Spleen (tissue), 11 donors: ENCODE results near the gene MED9. TPM values are rescaled to one million over a fixed set of nuclear protein-coding genes. Genes with fewer than 3 reads are reported as not detected.

Experiments used
- DNase-seq: peaks from one replicate; pipeline ENCODE4 v3.0.0-alpha.2; 2020
- H3K27ac ChIP-seq, 8 donors: fragments of 200-600 bp; sonication (generic) in 7 of 8; 1 replicate in 4 of 8; 2 replicates in 4 of 8; pipeline versions ENCODE4 v1.5.0 to v1.8.0; 2016 to 2021; ENCODE audit warnings: inconsistent platforms in 4 of 8, mild to moderate bottlenecking in 4 of 8, moderate library complexity in 1 of 8
- H3K27me3 ChIP-seq, 7 donors: fragments of 200-600 bp; sonication (generic) in 6 of 7; replicated peaks in 1 of 7; 1 replicate in 4 of 7; 2 replicates in 3 of 7; pipeline versions ENCODE4 v1.5.0 to v1.8.0; 2016 to 2021; ENCODE audit warnings: inconsistent platforms in 3 of 7, mild to moderate bottlenecking in 1 of 7
- H3K36me3 ChIP-seq, 6 donors: fragments of 200-600 bp; sonication (generic) in 5 of 6; 1 replicate in 4 of 6; 2 replicates in 2 of 6; pipeline versions ENCODE4 v1.5.0 to v1.8.0; 2016 to 2021; ENCODE audit warnings: inconsistent platforms in 2 of 6
- H3K4me1 ChIP-seq, 6 donors: fragments of 200-600 bp; sonication (generic) in 5 of 6; 1 replicate in 3 of 6; 2 replicates in 3 of 6; pipeline versions ENCODE4 v1.5.0 to v1.8.0; 2016 to 2021; ENCODE audit warnings: inconsistent platforms in 3 of 6
- H3K4me3 ChIP-seq, 8 donors: fragments of 200-600 bp; sonication (generic) in 7 of 8; 1 replicate in 4 of 8; 2 replicates in 4 of 8; pipeline versions ENCODE4 v1.5.0 to v1.8.0; 2016 to 2021; ENCODE audit warnings: inconsistent platforms in 4 of 8, mild to moderate bottlenecking in 4 of 8, moderate library complexity in 2 of 8
- H3K9me3 ChIP-seq, 8 donors: fragments of 200-600 bp; sonication (generic) in 7 of 8; 1 replicate in 4 of 8; 2 replicates in 4 of 8; pipeline versions ENCODE4 v1.5.0 to v1.8.0; 2016 to 2021; ENCODE audit warnings: inconsistent platforms in 4 of 8
- CTCF ChIP-seq, 11 experiments: fragments of 200-600 bp in 7 of 11; fragments of 450-650 bp in 4 of 11; sonication (generic) in 4 of 11; IDR thresholded peaks in 8 of 11; conservative IDR thresholded peaks in 3 of 11; 1 replicate in 7 of 11; 2 replicates in 4 of 11; pipeline versions ENCODE4 v1.4.0 to v1.8.0; 2016 to 2021; ENCODE audit warnings: antibody characterized with exemption in 11 of 11, inconsistent platforms in 4 of 11, mild to moderate bottlenecking in 1 of 11
- POLR2A ChIP-seq, 3 donors: fragments of 450-650 bp; IDR thresholded peaks; one replicate each; pipeline ENCODE4 v1.5.1; 2017; ENCODE audit warnings: antibody characterized with exemption in 3 of 3, mild to moderate bottlenecking in 1 of 3
- POLR2AphosphoS5 ChIP-seq, 3 donors: sonication (generic); formaldehyde crosslinking; IDR thresholded peaks; one replicate each; pipeline ENCODE4 v1.5.1; 2017; ENCODE audit warnings: antibody characterized with exemption in 3 of 3
- WGBS, 5 donors: extraction: QIAGEN DNeasy Blood & Tissue Kit in 3 of 5; methylation state at CpG; one replicate each; pipeline versions ENCODE4 v1.1.5 to v1.1.7; 2013 to 2018; 5-methylcytosine and 5-hydroxymethylcytosine counted together
- intact Hi-C: fragments of 100-400 bp; cut with DNase I; formaldehyde crosslinking; loops from one replicate; pipeline ENCODE4 v1.15.0; 2023; ENCODE audit warnings: low total_unique reads
- polyA plus RNA-seq, 3 donors: library from polyadenylated mRNA; stranded (reverse); fragments of 200-250 nt; gene quantifications; one replicate each; pipeline ENCODE4 v1.2.1, GENCODE V29; 2013
- total RNA-seq, 7 donors: library from RNA; depleted of rRNA in 3 of 7; stranded (reverse); fragments of >200 nt in 3 of 7; fragmentation: NEBNext Ultra II Directional in 4 of 7; extraction: Animal tissue kit (Norgen Biotek cat#: 25700) in 4 of 7; gene quantifications; one replicate each; pipeline versions ENCODE4 v1.1.0 to v1.2.1, GENCODE V29; 2016 to 2021
- donor health status: healthy with polysubstance abuse.
- donor health status: DM: no; HTN: no; CAD: no; lungs with moderate emphysema.
- donor health status: DM: no; HTN: no; CAD: no.
- donor health status: Bipolar disorder and iron deficiency.
- donor health status: healthy.
- donor health status: DM: no; HTN: no; CAD: no.
- donor health status: DM: yes; HTN: yes; CAD: no.

The MED9 gene
- total and polyA plus RNA-seq, 10 donors, result 8.5 to 19.2 (median 14.1) TPM

GRCh38 chr17:17493249-17493985 is 16.6 kb downstream of the MED9 start:
- peak; percentile 76 for DNase-seq
- H3K27me3 ChIP-seq, result peaks cover 0 to 28% (median 17%) of the 10 kb centered on the region in 7 donors
- H3K4me3 ChIP-seq, result peak overlapping the region in 3 of 8 donors; percentile 54 to 84 (median 70)
- H3K4me1 ChIP-seq, result peaks cover 18 to 66% (median 44%) of the 10 kb centered on the region in 6 donors
- intact Hi-C loops, result no loop called here
- peak overlapping the region in 6 of 8 donors; percentile 14 to 88 (median 84) for H3K27ac ChIP-seq
- no peaks in the 10 kb centered on the region for H3K9me3 ChIP-seq
- 56 to 71% (median 66%) methylated on average over 15 of the region's 15 CpGs for WGBS, 5 donors
- TF ChIP-seq CTCF (IDR thresholded peaks at IDR 0.05 in 8 of 11, conservative IDR thresholded peaks at IDR 0.05 in 3 of 11) (no peak), POLR2A (IDR thresholded peaks at IDR 0.05) (no peak), POLR2AphosphoS5 (IDR thresholded peaks at IDR 0.05) (peak in 2 of 3 donors; percentile 3 to 25)
- H3K36me3 ChIP-seq, result peaks cover 0 to 49% (median 15%) of the 10 kb centered on the region in 6 donors

GRCh38 chr17:17493986-17494466 is 17.2 kb downstream of the MED9 start:
- no peak for DNase-seq

GRCh38 chr17:17494499-17494869 is 17.7 kb downstream of the MED9 start:
- peak overlapping the region; percentile 19 to 88 (median 82) for H3K27ac ChIP-seq
- H3K9me3 ChIP-seq, result no peaks in the 10 kb centered on the region
- peaks cover 0 to 28% (median 17%) of the 10 kb centered on the region in 7 donors for H3K27me3 ChIP-seq
- 32 to 57% (median 39%) methylated on average over 12 to 14 of the region's 14 CpGs for WGBS, 5 donors
- intact Hi-C loops, result no loop called here
- TF ChIP-seq POLR2AphosphoS5 (IDR thresholded peaks at IDR 0.05), result no peak
- no peak for TF ChIP-seq CTCF (IDR thresholded peaks at IDR 0.05 in 8 of 11, conservative IDR thresholded peaks at IDR 0.05 in 3 of 11)
- TF ChIP-seq POLR2A (IDR thresholded peaks at IDR 0.05), result no peak
- peak overlapping the region; percentile 54 to 84 (median 68) for H3K4me3 ChIP-seq
- peaks cover 18 to 66% (median 44%) of the 10 kb centered on the region in 6 donors for H3K4me1 ChIP-seq
- peak; percentile 72 for DNase-seq
- H3K36me3 ChIP-seq, result peaks cover 0 to 38% (median 15%) of the 10 kb centered on the region in 6 donors

More at GRCh38 chr17:17493986-17494466, 17.2 kb downstream of the MED9 start:
- peak overlapping the region in 4 of 8 donors; percentile 54 to 84 (median 68) for H3K4me3 ChIP-seq
- H3K4me1 ChIP-seq, result peaks cover 18 to 66% (median 44%) of the 10 kb centered on the region in 6 donors
- peaks cover 0 to 28% (median 17%) of the 10 kb centered on the region in 7 donors for H3K27me3 ChIP-seq
- intact Hi-C loops, result no loop called here
- WGBS, 5 donors, result 70 to 84% (median 78%) methylated on average over 5 of the region's 5 CpGs
- peak overlapping the region in 6 of 8 donors; percentile 81 to 88 (median 84) for H3K27ac ChIP-seq
- TF ChIP-seq POLR2AphosphoS5 (IDR thresholded peaks at IDR 0.05) (no peak), CTCF (IDR thresholded peaks at IDR 0.05 in 8 of 11, conservative IDR thresholded peaks at IDR 0.05 in 3 of 11) (no peak), POLR2A (IDR thresholded peaks at IDR 0.05) (no peak)
- H3K9me3 ChIP-seq, result no peaks in the 10 kb centered on the region
- peaks cover 0 to 43% (median 15%) of the 10 kb centered on the region in 6 donors for H3K36me3 ChIP-seq
